GM21423 (cell line): Measurements from ENCODE around the gene IQCM.

Source experiments
- ATAC-seq: cut with Tn5 transposase; IDR thresholded peaks from one replicate; pipeline ENCODE4 v1.9.1; 2021; ENCODE audit warnings: mild to moderate bottlenecking, moderate library complexity; ENCODE audit not compliant: unreplicated experiment

Gene IQCM

GRCh38 chr4:149321438-149321837 is 494.2 kb downstream of the IQCM start:
- no peak for ATAC-seq

GRCh38 chr4:149311076-149311475 is 504.6 kb downstream of the IQCM start:
- no peak for ATAC-seq

- ATAC-seq, result no peak
Measured at GRCh38 chr4:149306537-149306936, 509.1 kb downstream of the IQCM start.
